Glomerular endothelial cell (primary cell): ENCODE measurements around the gene SEZ6L. TPM values are rescaled to one million over a fixed set of nuclear protein-coding genes. Genes with fewer than 3 reads are reported as not detected.
A peak's percentile ranks its signal among the peaks of the same experiment; 100 is the strongest.

ENCODE experiments used
- DNase-seq: peaks from one replicate; pipeline ENCODE4 v3.0.0-alpha.2; 2011; ENCODE audit warnings: low read depth, low spot score; ENCODE audit errors: extremely low read depth
- total RNA-seq: library from RNA; depleted of rRNA; stranded (reverse); fragments of >200 nt; gene quantifications from 2 replicates; pipeline ENCODE4 v1.2.3, GENCODE V29; 2015

Gene SEZ6L
- total RNA-seq, 1 donor from 2014 or later: not detected

DNA sequence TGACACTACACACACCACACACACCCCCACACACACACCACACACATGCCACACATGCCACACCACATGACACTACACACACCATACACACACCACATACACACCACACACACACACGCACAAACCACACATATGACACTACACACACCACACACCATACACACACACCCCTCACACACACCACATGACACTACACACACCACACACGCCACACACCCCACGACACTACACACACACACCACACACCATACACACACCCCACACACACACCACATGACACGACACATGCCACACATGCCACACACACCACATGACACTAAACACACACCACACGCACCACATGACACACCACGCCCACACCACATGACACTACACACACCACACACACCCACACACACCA lies 158.0 kb downstream of the SEZ6L start:
- DNase-seq: no peak

GRCh38 chr22:26328221-26328620 lies 159.0 kb downstream of the SEZ6L start:
- no peak for DNase-seq

DNA sequence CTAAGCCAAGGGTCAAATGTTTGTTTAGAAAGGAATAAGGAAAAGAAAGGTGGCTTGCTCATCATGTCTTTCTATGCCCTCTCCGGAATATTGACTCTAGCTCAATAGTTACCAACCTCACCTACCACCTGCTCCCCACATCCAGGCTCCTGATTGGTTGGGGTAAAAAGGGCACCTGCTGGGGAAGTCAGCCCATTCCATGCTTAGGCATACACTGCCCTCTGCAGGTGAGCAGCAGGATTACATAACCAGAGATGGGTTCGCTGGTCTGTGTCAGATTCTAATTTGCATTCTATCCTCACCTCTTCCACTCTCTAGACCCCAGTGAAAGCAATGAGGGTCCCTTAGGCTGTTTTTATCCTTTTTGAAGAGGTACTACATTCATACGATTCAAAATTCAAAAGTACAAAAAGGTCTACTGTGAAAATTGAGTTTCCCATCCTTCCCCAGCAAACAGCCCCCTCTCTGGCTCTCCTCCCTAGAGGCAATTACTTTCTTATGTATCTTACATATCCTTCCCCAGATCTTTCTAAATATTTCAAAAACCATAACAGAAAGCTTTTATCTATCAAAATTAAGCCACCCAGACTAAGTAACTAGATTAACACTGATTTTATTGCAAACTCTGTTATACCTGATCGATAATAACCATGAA lies 161.8 kb downstream of the SEZ6L start:
- DNase-seq: peak; percentile 4

DNA sequence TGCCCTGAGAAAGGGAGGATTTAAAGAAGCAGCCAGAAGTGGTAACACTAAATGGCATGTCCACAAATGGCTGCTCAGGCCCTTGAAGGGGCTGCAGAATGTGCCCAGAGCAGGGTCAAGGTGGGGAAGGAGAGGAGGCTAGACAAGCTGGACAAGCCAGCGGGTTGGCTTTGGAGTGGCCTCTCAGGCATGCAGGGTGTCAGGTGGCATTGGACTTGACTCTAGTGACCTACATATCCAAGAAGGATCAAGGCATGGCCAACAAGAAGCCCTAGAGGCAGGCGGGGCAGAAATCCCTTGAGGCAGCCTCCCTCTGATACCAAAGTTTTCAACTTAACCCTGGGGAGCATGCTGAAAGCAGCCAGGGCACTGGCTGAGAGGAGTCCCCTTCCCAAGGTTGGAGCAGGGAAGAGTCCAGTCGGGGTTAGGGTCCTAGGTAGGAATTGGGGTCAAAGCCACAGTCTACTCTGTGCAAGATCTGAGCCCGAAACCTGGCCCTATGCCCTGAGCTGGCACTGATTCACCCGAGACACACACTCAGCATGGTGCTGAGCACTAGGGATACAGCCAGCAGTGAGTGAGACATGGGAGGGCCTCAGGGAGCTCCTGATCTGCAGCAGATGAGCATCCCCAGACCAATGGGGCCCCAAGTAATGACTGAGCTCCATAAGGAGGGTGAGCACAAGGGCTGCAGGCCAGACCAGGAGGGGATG lies 164.0 kb downstream of the SEZ6L start:
- DNase-seq: no peak

DNA sequence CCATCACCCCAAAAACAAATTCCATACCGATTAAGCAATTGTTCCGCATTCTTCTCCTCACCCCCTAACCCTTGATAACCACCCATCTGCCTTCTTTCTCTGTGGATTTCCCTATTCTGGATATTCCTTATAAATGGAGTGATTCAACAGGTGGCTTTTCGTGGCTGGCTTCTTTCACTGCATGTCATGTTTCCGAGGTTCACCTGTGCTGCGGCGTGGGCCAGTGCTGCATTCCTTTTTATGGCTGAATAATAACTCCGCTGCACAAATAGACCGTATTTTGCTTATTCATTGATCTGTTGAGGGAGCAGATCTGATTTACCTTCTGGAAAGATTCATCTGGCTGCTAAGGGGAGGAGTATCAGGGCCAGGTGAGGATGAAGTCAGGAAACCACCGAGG lies 165.0 kb downstream of the SEZ6L start:
- no peak for DNase-seq

GRCh38 chr22:26336773-26337172 lies 167.5 kb downstream of the SEZ6L start:
- DNase-seq: no peak

- DNase-seq: no peak
Measured at GRCh38 chr22:26339755-26340154, 170.5 kb downstream of the SEZ6L start.

- no peak for DNase-seq
Measured at GRCh38 chr22:26342745-26343410, 173.6 kb downstream of the SEZ6L start.

- no peak for DNase-seq
Measured at GRCh38 chr22:26345496-26345895, 176.2 kb downstream of the SEZ6L start.

DNA sequence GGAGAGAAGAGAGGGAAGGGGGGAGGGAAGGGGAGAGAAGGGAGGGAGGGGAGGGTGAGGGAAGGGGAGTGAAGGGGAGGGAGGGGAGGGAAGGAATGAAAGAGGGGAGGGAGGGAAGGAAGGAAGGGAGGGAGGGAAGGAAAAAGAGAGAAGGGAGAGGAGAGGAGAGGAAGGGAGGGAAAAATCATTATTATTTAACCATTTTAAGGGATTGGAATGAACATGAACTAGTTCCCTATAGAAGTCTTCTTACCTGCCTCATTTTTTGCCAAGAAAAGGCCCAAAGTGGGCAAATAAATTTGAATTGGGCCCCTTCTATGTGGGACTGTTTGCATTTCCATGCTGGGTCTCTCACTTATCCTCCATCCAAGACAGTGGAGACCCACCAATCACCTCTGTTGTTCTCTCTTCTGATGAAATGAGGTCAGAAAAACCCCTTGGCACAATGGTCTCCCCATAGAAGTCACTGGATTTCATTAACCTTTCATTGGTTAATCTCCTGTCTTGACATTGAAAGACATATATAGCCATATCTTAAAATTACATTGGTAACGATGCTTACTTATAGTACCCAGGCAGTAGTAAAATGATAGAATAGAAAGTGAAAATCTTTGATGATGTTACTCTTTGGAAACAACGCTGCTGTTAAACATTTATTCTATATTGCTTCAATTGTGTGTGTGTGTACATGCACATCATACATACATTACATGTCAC lies 179.7 kb downstream of the SEZ6L start:
- DNase-seq: no peak

DNA sequence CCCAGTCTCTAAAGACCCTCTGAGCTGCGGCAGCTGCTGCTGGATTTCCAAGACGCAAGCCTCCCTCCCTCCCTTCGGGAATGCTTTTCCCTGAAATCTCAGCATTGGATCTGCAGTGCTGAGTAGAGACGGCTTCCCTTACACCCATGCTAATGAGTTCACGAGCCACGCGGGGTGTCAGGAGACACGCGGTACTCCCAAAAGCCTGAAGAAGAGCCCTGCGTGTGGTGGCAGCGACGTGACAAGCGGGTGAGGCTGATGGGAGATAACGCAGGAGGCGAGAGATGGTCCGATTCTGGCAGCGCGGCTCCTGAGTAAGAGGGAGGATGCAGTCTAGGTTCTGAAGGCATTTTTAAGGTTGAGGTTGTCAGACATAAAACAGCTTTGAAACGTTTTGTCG lies 185.4 kb downstream of the SEZ6L start:
- DNase-seq: no peak

GRCh38 chr22:26357281-26357680 lies 188.0 kb downstream of the SEZ6L start:
- DNase-seq: no peak

DNA sequence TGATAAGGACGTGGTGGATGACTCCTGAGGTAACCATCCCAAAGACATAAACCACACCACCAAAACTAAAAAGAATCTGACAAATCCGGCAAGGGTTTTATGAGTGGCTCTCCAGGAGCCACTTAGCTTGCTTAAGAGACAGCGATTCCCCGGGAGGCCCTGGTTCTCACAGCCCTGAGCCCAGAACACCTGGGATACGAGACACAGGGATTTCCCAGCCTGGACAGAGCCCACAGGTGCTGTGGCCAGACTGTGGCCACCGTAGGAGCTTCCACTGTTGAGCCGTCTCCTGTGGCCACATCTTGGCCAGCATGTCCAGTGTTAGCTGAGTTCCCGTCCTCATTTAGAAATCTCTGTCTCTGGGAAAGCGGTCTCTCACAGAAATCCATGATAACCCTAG lies 188.6 kb downstream of the SEZ6L start:
- DNase-seq: no peak

- DNase-seq: no peak
Measured at GRCh38 chr22:26359156-26359555, 189.9 kb downstream of the SEZ6L start.

DNA sequence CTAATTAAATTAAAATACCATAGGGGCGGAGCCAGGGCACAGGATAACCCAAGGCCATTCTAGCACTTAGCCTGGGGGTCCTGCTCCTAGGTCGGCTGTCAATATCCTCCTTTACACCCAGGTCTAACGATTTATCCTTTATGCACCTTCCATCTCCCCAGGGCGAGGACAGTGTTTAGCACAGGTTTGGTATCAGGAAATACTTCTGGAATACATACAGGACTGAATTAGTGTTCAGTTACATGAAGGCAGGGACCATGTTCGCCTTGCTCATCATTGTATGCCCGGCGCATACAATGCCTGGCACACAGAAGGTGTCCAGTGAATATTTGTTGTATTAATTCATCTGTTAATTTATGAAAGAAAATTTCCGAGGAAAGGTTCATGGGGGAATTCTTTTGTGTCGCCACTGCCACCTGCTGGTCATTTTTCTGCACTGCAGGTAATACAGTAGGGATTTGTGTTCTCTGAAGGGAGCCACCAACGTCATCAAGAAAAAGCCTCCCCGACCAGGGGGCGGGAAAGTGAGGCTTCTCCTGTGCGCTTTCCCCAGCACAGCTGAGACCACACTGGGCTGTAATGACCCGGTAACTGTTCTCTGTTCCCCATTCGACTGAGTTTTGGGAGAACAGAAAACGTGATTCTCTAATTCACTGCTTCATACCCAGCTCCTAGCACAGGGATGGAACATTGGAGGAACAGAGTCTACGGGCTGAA lies 191.1 kb downstream of the SEZ6L start:
- peak; percentile 78 for DNase-seq

DNA sequence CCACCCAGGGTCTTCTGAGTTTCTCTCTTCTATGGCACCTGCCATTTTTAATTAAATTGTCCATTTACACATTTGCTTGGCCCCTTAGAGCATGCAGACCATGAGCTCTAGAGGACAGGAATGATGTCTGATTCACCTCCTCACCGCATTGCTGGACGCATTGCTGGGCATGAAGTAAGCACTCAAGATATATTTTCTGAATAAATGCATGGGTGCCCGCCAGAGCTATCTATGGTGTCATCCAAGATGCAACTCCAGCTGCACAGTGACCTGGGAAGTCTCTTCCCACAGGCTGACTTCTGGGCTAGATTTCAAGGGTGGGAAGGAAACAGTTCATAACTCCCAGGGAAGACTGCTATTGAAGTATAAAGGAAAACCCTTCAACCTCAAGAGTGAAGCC lies 193.2 kb downstream of the SEZ6L start:
- no peak for DNase-seq

DNA sequence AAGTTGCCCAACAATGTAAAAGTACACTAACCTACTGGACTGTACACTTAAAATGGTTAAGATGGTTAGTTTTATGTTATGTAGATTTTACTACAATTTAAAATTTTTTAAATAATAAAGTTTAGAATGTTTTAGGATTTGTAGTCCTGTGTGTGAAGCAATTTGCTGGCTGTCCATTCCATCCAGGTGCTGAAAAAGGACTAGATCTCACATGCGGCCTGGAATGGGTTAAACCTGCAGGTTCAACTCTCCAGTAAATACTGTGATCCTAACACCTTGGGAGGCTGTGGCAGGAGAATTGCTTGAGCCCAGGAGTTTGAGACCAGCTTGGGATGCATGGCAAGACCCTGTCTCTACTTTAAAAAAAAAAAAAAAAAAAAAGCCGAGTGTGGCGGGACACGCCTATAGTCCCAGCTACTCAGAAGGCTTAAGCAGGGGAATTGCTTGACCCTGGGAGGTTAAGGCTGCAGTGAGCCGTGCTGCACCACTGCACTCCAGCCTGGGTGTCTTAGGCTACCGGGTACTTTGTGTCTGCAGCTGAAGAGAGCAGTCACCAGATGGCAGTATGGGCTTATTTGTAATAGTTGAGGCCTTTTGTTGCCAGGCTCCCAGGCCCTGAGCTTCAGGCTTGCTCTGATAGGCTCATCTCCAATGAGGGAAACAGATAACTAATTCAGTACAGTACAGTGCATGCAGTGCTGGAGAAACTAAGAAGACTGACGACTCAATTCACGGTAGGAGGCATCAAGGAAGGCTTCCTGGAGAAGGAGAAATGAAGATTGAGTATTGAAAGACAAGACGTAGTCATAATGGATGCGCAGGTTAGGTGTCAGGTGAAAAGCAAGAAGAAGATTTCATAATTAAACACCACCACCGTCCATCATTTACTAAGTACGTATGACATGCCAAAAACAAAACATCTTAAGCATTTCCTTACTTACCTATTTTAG lies 195.1 kb downstream of the SEZ6L start:
- DNase-seq: peak; percentile 60

GRCh38 chr22:26367402-26368245 lies 198.4 kb downstream of the SEZ6L start:
- DNase-seq: peak; percentile 10

GRCh38 chr22:26372890-26373289 lies 203.6 kb downstream of the SEZ6L start:
- no peak for DNase-seq
